ENCODE data around the gene TCF7L2.

Gene TCF7L2

GRCh38 chr10:113142601-113143362, 192.7 kb downstream of the TCF7L2 start:
- DNase-seq (ENCODE audit: low read depth, low spot score), result no peak

GRCh38 chr10:113144576-113144975, 194.5 kb downstream of the TCF7L2 start:
- no peak for DNase-seq (ENCODE audit: low read depth, low spot score)

- DNase-seq (ENCODE audit: low read depth, low spot score), result no peak
Measured at GRCh38 chr10:113148071-113148825, 198.2 kb downstream of the TCF7L2 start.

GRCh38 chr10:113148901-113149300, 198.9 kb downstream of the TCF7L2 start:
- DNase-seq (ENCODE audit: low read depth, low spot score), result no peak

GRCh38 chr10:113149626-113150025, 199.6 kb downstream of the TCF7L2 start:
- DNase-seq (ENCODE audit: low read depth, low spot score), result no peak

- DNase-seq (ENCODE audit: low read depth, low spot score), result no peak
Measured at GRCh38 chr10:113151190-113151666, 201.2 kb downstream of the TCF7L2 start.

GRCh38 chr10:113153493-113154102, 203.6 kb downstream of the TCF7L2 start:
- no peak for DNase-seq (ENCODE audit: low read depth, low spot score)

- DNase-seq (ENCODE audit: low read depth, low spot score), result no peak
Measured at GRCh38 chr10:113157441-113157840, 207.4 kb downstream of the TCF7L2 start.

GRCh38 chr10:113158183-113158582, 208.1 kb downstream of the TCF7L2 start:
- no peak for DNase-seq (ENCODE audit: low read depth, low spot score)

- no peak for DNase-seq (ENCODE audit: low read depth, low spot score)
Measured at GRCh38 chr10:113159563-113159962, 209.5 kb downstream of the TCF7L2 start.

GRCh38 chr10:113160641-113161040, 210.6 kb downstream of the TCF7L2 start:
- no peak for DNase-seq (ENCODE audit: low read depth, low spot score)

- DNase-seq (ENCODE audit: low read depth, low spot score), result no peak
Measured at GRCh38 chr10:113161066-113161465, 211.0 kb downstream of the TCF7L2 start.

- DNase-seq (ENCODE audit: low read depth, low spot score), result no peak
Measured at GRCh38 chr10:113162960-113163359, 212.9 kb downstream of the TCF7L2 start.

GRCh38 chr10:113165673-113166072, 215.6 kb downstream of the TCF7L2 start:
- no peak for DNase-seq (ENCODE audit: low read depth, low spot score)

GRCh38 chr10:113167702-113168101, 217.7 kb downstream of the TCF7L2 start:
- no peak for DNase-seq (ENCODE audit: low read depth, low spot score)

- DNase-seq (ENCODE audit: low read depth, low spot score), result no peak
Measured at GRCh38 chr10:113168584-113168983, 218.5 kb downstream of the TCF7L2 start.

GRCh38 chr10:113169111-113169510, 219.1 kb downstream of the TCF7L2 start:
- DNase-seq (ENCODE audit: low read depth, low spot score), result no peak

- no peak for DNase-seq (ENCODE audit: low read depth, low spot score)
Measured at GRCh38 chr10:113169853-113170460, 219.9 kb downstream of the TCF7L2 start.

- no peak for DNase-seq (ENCODE audit: low read depth, low spot score)
Measured at GRCh38 chr10:113171662-113172061, 221.6 kb downstream of the TCF7L2 start.

- no peak for DNase-seq (ENCODE audit: low read depth, low spot score)
Measured at GRCh38 chr10:113175176-113175575, 225.1 kb downstream of the TCF7L2 start.

GRCh38 chr10:113175756-113176651, 226.0 kb downstream of the TCF7L2 start:
- DNase-seq (ENCODE audit: low read depth, low spot score), result no peak

All from activated CD4-positive, CD25-positive, alpha-beta regulatory T cell treated with anti-CD3 and anti-CD28 coated beads, Interleukin-2, amount 50 U/mL, for 16 hours (primary cell).